Endothelial cell of umbilical vein (primary cell): ENCODE measurements around the gene CCNL2. TPM values are rescaled to one million over a fixed set of nuclear protein-coding genes. Genes with fewer than 3 reads are reported as not detected.

ENCODE experiments used
- BruUV-seq: library from RNA; stranded (reverse); fragments of 400-500 nt; replicated peaks from 2 replicates; lab custom pipeline; 2021; lab: Mats Ljungman, UMichigan
- CTCF ChIA-PET: fragments of 300-600, 350-600 bp; sonication (Branson Sonifier 250); formaldehyde crosslinking; loops from one replicate; lab custom pipeline; 2021; ENCODE audit warnings: antibody characterized with exemption, inconsistent platforms; lab: Charles Lee
- POLR2A ChIA-PET: fragments of 300-600, 350-600 bp; sonication (Branson Sonifier 250); formaldehyde crosslinking; loops from one replicate; lab custom pipeline; 2021; ENCODE audit warnings: antibody characterized with exemption, inconsistent platforms; lab: Charles Lee
- DNase-seq: peaks from one replicate; pipeline ENCODE4 v3.0.0-alpha.2; 2011; ENCODE audit warnings: low read depth, low spot score
- FAIRE-seq: peaks from 2 replicates; lab custom pipeline; 2011; peaks lifted over from hg19 to GRCh38; lab: Jason Lieb, UNC
- H2AFZ ChIP-seq: 2 replicates; pipeline ENCODE4 v1.6.0; 2012; ENCODE audit warnings: low read depth, low read length, control low read depth, inconsistent platforms
- H3K27ac ChIP-seq: 2 replicates; pipeline ENCODE4 v1.5.1; 2011; ENCODE audit warnings: low read depth, mild to moderate bottlenecking, control low read depth, low read length, moderate library complexity; ENCODE audit not compliant: insufficient read depth
- H3K27me3 ChIP-seq, 2 experiments: 2 replicates each; pipeline versions ENCODE4 v1.6.0 to v1.6.1; 2011; ENCODE audit warnings: low read length in 2 of 2, mixed read lengths in 1 of 2; ENCODE audit not compliant: control insufficient read depth in 2 of 2, insufficient read depth in 2 of 2
- H3K36me3 ChIP-seq, 2 experiments: 2 replicates in 1 of 2; 3 replicates in 1 of 2; pipeline ENCODE4 v1.5.1; 2011; ENCODE audit warnings: low read length in 2 of 2, mild to moderate bottlenecking in 1 of 2, moderate library complexity in 1 of 2; ENCODE audit not compliant: control insufficient read depth in 2 of 2, insufficient read depth in 2 of 2; ENCODE audit errors: extremely low read depth in 1 of 2
- H3K4me1 ChIP-seq: 3 replicates; pipeline ENCODE4 v1.5.1; 2011; ENCODE audit warnings: mild to moderate bottlenecking, low read length; ENCODE audit not compliant: control insufficient read depth, insufficient read depth; ENCODE audit errors: extremely low read depth
- H3K4me2 ChIP-seq: 2 replicates; pipeline ENCODE4 v1.6.1; 2011; ENCODE audit warnings: low read length, control low read depth, mixed read lengths; ENCODE audit not compliant: insufficient read depth
- H3K4me3 ChIP-seq, 3 experiments: fragments of 200-600 bp in 1 of 3; sonication (generic), shearing (Covaris generic) in 1 of 3; replicated peaks in 1 of 3; 2 replicates each; pipeline ENCODE4 v1.5.1; 2011 to 2016; ENCODE audit warnings: control low read depth in 3 of 3, low read length in 3 of 3, mild to moderate bottlenecking in 2 of 3, inconsistent platforms in 1 of 3, low read depth in 1 of 3, moderate library complexity in 1 of 3; ENCODE audit not compliant: insufficient read depth in 1 of 3
- H3K79me2 ChIP-seq: 2 replicates; pipeline ENCODE4 v1.6.0; 2012; ENCODE audit warnings: low read length, inconsistent platforms; ENCODE audit not compliant: control insufficient read depth, insufficient read depth
- H3K9ac ChIP-seq: replicated peaks from 2 replicates; pipeline ENCODE3; 2011; ENCODE audit warnings: low read length, control low read depth; ENCODE audit not compliant: insufficient read depth; ENCODE audit errors: extremely low read depth
- H3K9me1 ChIP-seq: replicated peaks from 3 replicates; pipeline ENCODE4 v1.6.0; 2011; ENCODE audit warnings: mild to moderate bottlenecking, low read length; ENCODE audit not compliant: control insufficient read depth, insufficient read depth; ENCODE audit errors: extremely low read depth
- H3K9me3 ChIP-seq: replicated peaks from 2 replicates; pipeline ENCODE4 v1.5.1; 2012; ENCODE audit warnings: low read length, inconsistent platforms; ENCODE audit not compliant: control insufficient read depth, insufficient read depth
- H4K20me1 ChIP-seq: replicated peaks from 2 replicates; pipeline ENCODE3; 2011; ENCODE audit warnings: mild to moderate bottlenecking, low read length; ENCODE audit not compliant: control insufficient read depth, insufficient read depth; ENCODE audit errors: extremely low read depth
- EZH2 ChIP-seq: IDR thresholded peaks from 2 replicates; pipeline ENCODE4 v1.6.1; 2012; ENCODE audit warnings: borderline replicate concordance, low read depth, mild to moderate bottlenecking, moderate library complexity, low read length, inconsistent platforms; ENCODE audit not compliant: severe bottlenecking
- FOS ChIP-seq: IDR thresholded peaks from 2 replicates; pipeline ENCODE4 v1.6.1; 2011; ENCODE audit warnings: mild to moderate bottlenecking, low read length, moderate library complexity, borderline replicate concordance; ENCODE audit not compliant: insufficient read depth
- GATA2 ChIP-seq: IDR thresholded peaks from 2 replicates; pipeline ENCODE4 v1.7.0; 2011; ENCODE audit warnings: low read depth, mild to moderate bottlenecking, moderate library complexity, mixed read lengths, low read length; ENCODE audit not compliant: insufficient read length, insufficient read depth
- JUN ChIP-seq: IDR thresholded peaks from 2 replicates; pipeline ENCODE4 v1.6.1; 2011; ENCODE audit warnings: borderline replicate concordance, low read depth; ENCODE audit not compliant: insufficient read length, insufficient read depth
- MYC ChIP-seq: IDR thresholded peaks from one replicate; pipeline ENCODE4 v1.6.1; 2011; ENCODE audit warnings: mild to moderate bottlenecking, low read depth, low read length
- POLR2A ChIP-seq: IDR thresholded peaks from 2 replicates; pipeline ENCODE4 v1.6.1; 2012; ENCODE audit warnings: low read depth, mild to moderate bottlenecking, control low read depth, low read length
- POLR2AphosphoS5 ChIP-seq: IDR thresholded peaks from 2 replicates; pipeline ENCODE4 v1.6.1; 2012; ENCODE audit warnings: low read depth, mild to moderate bottlenecking, control low read depth, low read length, moderate library complexity; ENCODE audit not compliant: insufficient read depth
- dilution Hi-C: fragments of 300-500 bp; cut with MboI; formaldehyde crosslinking; loops from one replicate; pipeline ENCODE4 v1.15.0; 2019; ENCODE audit warnings: low sequenced_read_pairs; ENCODE audit not compliant: extremely low pct_ligation_motif_present
- intact Hi-C: fragments of 100-400 bp; cut with micrococcal nuclease; formaldehyde crosslinking; loops from one replicate; pipeline ENCODE4 v1.10.0; 2022
- polyA plus RNA-seq, 4 experiments: library from polyadenylated mRNA; depleted of rRNA in 3 of 4; stranded (reverse) in 3 of 4; unstranded in 1 of 4; fragments of >200 nt; gene quantifications; 2 replicates each; pipeline versions ENCODE4 v1.2.1 to v1.2.3, GENCODE V29; 2011 to 2012; ENCODE audit warnings: missing spikeins in 1 of 4
- total RNA-seq: library from RNA; stranded (reverse); gene quantifications from 2 replicates; pipeline ENCODE4 v1.2.3, GENCODE V29; 2021
- TF ChIP-seq, protein P1 (sequence below): IDR thresholded peaks from 2 replicates; pipeline ENCODE4 v1.6.1; 2011; ENCODE audit not compliant: insufficient read depth, insufficient read length

CCNL2 gene
- total and polyA plus RNA-seq, 2 donors (not counting 3 experiments of a cell fraction or from before 2014, with no cell fraction given), result 188 to 209 TPM

DNA sequence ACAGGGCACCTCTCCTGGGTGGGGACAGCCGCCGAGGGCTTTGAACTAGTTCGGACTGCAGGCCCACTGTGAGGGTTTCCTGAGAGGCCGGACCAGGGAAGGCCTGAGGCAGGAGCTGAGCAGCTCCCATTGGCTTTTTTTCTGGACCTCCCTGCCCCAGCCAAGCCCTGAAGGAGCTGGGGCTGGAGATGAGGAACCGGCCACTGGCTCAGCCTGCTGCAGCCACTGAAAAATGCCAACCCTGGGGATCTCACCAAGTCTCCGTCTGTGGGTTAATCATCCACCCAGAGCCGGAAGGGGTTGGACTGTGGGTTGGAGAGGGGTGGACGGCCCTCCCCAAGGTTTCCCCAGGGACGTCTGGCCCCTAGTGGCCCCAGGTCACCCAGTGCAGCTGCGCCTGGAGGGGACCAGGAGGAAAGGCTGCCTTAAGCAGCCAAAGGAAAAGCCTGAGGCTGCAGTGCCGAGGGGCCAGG is 38.8 kb upstream of the CCNL2 start:
- FAIRE-seq (no peak), DNase-seq (no peak)
- POLR2A ChIA-PET, result no interaction called here
- Histone ChIP-seq H3K9me1 (no peaks in the 10 kb centered on the region), H3K4me3 (no peak overlapping the region), H3K9ac (no peak overlapping the region), H3K27ac (no peak overlapping the region), H3K4me1 (peaks cover 13% of the 10 kb centered on the region), H4K20me1 (no peaks in the 10 kb centered on the region), H3K36me3 (no peaks in the 10 kb centered on the region), H2AFZ (no peak overlapping the region), H3K27me3 (no peaks in the 10 kb centered on the region), H3K4me2 (no peak overlapping the region), H3K9me3 (no peaks in the 10 kb centered on the region), H3K79me2 (no peaks in the 10 kb centered on the region)
- BruUV-seq, result no TSS peak
- CTCF ChIA-PET, result interaction anchor here (1.4 to 4.4 kb wide), 3 partner anchors 10 to 35 kb away, joined by 4 to 23 read pairs (median 7); no protein-coding TSS in a partner anchor
- intact Hi-C loops (no loop called here), dilution Hi-C loops (no loop called here)
- TF ChIP-seq FOS (no peak), MYC (no peak), GATA2 (no peak), POLR2AphosphoS5 (no peak), JUN (no peak), EZH2 (no peak), POLR2A (no peak)
- TF ChIP-seq, protein P1, sequence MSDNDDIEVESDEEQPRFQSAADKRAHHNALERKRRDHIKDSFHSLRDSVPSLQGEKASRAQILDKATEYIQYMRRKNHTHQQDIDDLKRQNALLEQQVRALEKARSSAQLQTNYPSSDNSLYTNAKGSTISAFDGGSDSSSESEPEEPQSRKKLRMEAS, result no peak
